GM21526 (cell line): ENCODE measurements around the gene E2F2.
"Not testable (repeated sequence)": the region's sequence is repeated elsewhere in the genome, so short reads cannot be mapped to it uniquely, and the experiment has no call there.

ENCODE experiments used
- ATAC-seq: cut with Tn5 transposase; IDR thresholded peaks from one replicate; pipeline ENCODE4 v1.9.1; 2021; ENCODE audit warnings: moderate library complexity; ENCODE audit not compliant: unreplicated experiment, low FRiP score

E2F2 gene

DNA sequence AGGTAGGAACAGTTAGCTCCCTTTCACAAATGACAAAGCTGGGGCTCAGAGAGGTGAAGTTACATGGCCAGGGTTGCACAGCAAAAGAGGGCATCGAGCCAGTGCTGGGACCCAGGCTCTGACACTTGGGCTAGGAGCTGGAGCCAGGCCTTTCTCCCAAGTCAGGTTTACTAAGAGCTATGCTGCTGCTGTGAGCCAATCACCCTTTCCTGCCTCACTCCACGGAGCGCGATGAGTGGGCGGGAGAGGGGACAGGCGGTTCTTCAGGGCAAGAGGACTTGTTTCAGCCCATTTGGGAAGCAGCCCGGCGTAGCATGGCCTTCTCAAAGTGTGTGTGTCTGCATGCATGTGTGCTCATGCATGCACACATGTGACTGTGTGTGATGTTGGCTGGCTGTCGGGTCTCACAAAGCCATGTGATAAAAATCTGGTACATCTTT is 17.7 kb upstream of the E2F2 start:
- ATAC-seq = no peak

DNA sequence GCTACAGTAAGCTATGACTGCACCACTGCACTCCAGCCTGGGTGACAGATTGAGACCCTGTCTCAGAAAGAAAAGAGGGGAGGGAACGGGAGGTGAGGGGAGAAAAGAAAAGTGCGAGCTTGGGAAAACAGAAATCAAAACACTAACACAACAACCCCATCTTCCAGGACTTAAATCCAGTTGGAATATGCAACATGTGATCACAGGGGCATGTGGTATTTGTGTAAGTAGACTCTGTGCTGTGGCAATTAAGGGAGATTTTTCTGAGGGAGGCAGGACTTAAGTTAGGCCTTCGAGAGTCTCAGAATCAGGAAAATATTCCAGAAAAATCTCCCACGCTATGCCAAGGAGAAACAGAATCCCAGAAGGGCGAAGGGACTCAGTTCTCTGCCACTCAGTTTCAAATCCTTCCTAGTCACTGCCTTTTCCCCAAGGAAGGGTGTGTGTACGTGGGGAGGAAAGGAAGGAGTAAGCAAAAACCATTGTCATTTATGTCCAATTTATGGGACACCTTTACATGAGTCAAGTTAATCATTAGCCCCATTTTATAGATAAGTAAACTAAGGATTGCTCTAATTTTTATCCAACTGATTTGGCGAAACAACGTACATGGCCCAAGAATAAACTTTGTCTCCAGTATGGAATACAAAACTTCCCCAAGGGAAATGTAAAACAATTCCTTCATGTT is 16.0 kb upstream of the E2F2 start:
- ATAC-seq = no peak

DNA sequence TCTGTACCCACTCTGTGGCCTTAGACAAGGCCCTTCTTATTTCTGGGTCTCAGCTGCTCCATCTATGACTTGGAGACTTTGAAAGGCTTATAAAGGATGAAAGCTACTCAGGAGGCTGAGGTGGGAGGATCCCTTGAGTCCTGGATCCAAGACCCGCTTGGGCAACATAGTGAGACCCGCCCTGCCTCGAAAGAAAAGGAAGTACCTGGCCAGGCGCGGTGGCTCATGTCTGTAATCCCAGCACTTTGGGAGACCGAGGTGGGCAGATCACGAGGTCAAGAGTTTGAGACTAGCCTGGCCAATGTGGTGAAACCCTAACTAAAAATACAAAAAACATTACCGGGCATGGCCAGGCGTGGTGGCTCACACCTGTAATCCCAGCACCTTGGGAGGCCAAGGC is 14.8 kb upstream of the E2F2 start:
- no peak for ATAC-seq

DNA sequence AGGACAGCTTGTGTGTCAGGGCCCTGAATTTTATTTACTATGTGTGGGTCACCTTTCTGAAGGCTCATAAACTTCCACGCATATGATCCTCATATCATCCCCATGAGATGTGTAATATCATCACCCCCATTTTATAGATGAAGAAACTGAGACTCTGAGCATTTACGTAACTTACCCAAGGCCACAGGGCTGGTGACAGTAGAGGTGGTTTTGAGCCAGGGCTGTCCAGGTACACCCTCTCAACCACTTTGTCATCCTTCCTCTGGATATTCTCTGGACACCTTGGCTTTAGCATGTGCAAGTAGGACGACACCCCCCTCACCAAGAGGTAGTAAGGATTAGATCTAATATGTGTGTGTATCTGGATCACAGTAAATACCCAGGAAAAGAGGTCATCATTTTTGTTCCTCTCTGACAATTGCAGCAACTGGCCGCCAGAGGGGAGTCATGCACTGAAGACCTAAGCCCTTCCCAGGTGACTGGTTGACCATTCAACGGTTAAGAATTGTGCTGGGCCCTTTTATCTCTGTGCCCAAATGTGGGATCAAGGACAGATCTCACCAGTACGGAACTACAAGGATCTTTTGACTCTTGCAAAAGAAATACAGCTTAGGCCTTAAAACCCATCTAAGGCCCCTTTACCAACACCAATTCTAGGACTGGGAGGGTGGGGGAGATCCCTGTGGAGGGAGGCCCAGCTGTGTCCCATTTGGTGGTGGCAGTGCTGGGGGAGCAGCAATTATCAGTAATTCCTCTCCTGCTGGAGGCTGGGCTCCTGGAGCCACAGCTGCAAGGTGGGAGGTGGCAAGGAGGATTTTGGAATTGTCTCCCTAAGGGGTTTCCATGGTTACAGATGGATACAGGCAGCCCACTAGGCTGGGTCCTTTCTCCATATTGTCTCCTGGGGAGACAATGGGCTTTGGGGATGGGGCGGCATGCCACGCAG is 13.7 kb upstream of the E2F2 start:
- no peak for ATAC-seq

DNA sequence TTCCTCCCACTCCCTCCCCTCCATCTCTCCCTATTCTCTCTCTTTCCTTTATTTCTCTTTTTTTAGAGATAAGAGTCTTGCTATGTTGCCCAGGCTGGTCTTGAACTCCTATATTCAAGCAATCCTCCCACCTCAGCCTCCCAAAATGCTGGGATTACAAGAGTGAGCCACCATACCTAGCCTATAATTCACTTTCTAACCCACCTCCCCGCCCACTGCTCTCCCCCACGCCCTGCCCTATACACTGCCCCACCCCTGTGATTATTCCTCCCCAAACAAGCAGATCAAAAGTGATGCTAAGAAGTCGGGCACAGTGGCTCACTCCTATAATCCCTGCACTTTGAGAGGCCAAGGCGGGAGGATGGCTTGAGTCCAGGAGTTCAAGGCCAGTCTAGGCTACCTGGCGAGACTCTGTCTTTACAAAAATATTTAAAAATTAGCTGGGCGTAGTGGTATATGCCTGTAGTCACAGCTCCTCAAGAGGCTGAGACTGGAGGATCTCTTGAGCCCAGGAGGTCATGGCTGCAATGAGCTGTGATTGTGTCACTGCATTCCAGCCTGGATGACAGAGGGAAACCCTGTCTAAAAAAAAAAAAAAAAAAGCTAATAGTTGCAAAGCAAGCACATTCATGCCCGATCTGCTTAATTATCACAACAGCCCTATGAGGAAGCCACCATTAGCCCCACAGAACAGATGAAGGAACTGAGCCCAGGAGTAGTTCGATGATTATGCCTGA is 12.8 kb upstream of the E2F2 start:
- no peak for ATAC-seq

DNA sequence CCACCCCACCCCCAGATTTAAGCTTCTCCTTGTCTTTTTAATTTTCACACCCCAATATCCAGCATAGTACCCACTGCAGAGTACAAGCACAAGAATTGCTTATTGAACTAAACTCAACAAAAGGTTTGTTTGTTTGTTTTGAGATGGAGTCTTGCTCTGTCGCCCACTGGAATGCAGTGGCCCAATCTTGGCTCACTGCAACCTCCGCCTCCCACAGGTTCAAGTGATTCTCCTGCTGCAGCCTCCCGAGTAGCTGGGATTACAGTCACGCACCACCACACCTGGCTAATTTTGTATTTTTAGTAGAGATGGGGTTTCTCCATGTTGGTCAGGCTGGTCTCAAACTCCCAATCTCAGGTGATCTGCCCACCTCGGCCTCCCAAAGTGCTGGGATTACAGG is 11.9 kb upstream of the E2F2 start:
- not testable (repeated sequence) for ATAC-seq

DNA sequence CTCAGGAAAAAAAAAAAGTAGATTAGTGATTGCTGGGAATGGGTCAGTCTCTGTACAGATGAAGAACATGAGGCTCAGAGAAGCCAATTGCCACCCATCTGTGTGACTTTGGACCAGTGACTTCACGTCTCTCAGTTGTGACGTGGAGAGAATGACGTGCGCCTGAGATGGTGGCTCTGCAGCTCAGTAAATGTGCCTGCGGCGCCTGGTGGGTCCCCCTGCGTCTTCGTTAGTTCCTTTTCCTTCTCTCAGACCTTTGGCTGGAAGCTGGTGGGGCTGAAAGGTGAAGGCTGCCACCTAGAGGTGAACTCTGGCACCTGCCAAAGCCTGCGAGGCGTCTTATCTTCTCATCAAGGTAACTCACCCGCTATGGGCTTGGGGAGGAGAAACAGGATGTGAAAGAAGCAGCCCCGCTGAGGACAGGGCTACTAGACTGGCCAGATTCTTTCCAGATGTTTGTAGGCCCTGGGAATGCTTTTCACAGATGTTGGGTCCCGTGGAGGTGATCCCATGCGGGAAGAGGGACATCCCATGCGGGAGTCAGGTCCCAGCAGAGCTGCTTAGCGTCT is 8.7 kb upstream of the E2F2 start:
- ATAC-seq = peak; percentile 67

DNA sequence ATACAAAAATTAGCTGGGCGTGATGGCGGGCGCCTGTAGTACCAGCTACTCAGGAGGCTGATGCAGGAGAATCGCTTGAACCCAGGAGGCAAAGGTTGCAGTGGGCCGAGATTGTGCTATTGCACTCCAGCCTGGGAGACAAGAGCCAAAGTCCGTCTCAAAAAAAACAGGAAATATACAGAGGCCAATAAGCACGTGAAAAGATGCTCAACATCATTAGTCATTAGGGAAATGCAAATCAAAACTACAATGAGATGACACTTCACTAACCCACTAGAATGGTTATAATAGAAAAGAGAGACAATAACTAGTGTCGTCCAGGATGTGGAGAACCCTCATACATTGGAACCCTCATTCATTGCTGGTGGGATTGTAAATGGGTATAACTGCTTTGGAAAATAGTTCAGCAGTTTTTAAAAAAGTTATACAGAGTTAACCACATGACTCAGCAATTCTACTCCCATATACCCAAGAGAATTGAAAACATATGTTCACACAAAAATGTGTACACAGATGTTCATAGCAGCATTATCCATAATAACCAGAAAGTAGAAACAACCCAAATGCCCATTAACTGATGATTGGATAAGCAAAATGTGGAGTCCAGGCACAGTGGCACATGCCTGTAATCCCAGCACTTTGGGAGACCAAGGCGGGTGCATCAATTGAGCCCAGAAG is 6.4 kb upstream of the E2F2 start:
- no peak for ATAC-seq

DNA sequence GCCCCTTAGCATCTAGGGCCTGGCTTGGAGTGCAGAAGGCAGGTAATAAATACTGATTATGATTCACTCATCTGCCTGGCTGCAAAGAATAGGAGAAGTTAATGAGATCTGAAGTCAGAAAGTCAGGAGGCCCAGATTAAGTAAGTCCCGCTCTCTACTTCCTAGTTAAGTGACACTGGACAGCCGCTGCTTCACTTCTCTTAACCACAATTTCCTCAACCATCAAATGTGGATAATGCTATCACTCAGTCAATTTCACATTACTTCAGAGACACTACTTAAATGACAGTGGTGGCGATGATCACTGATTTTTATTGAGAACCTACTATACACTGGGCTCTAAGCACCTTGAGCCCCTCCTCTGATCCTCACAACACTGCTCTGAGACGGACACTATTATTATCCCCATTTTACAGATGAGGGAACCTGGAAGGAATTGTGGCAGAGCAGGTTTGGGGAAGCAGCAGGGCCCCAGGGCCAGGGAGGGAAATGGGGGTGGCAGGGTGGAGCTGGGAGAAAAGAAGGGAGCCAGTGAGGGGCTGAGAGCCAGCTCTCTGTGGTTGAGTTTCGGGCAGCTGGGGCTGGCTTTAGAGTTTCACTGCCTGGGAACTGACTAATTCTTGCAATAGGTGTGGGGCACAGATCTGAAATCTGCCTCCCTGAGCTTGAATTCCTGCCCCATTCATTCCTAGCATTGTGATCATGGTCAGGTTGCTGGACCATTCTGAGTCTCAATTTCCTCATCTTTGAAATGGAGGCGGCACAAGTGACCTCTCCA is 2.4 kb upstream of the E2F2 start:
- no peak for ATAC-seq

DNA sequence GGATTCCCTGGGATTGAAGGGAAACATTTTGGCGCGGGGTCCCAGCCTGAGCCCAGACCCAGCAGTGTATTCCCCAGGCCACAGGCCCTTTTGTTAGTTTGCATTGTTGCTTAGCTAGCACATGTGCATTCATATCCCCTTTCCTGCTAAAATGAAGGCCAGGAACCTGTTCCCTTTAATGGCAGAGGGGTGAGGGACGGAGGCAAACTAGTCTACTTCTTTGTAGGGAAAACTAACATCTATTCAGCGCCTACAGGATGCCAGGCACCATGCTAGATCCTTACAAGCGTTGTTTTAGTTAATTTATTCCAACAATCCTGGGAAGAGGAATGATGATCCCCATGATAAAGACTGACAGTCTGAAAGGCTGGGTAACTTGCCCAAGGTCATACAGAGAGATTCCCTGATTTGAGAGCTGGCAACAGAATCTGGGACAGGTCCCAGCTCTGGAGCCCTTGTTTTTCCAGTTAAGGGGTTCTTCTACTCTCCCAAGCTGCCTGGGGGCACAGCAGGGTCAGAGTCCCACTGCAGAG is 595 bp upstream of the E2F2 start:
- ATAC-seq = no peak

DNA sequence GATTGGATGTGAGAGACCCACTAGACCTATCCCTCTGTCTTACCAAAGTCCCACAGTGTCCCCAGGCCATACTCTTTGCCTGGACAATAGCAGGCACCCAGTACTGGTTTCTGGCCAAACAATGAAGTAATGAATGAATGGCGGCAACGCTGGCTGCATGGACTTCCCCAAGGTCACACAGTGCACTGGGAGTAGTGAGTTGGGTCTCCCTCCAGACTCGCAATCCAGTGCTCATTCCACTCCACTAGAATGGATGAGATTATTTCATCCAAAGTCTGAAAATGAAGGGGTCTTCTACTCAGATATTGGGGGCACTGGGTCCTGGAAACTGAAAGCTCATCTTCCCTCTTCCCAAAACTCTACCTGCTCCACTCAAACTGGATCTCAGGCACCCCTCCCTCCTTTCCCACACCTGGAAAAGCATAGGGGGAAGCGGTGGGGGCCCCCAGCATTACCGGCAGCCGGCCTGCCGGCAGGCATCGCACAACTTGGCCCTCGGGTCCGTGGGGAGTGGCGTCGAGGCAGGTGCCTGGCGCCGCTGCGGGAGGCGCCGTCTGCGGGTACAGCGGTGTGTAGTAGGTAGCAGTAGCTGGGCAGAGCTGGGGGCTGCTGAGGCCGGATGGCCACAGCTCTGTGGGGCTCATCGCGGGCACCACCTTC is 816 bp downstream of the E2F2 start:
- no peak for ATAC-seq

DNA sequence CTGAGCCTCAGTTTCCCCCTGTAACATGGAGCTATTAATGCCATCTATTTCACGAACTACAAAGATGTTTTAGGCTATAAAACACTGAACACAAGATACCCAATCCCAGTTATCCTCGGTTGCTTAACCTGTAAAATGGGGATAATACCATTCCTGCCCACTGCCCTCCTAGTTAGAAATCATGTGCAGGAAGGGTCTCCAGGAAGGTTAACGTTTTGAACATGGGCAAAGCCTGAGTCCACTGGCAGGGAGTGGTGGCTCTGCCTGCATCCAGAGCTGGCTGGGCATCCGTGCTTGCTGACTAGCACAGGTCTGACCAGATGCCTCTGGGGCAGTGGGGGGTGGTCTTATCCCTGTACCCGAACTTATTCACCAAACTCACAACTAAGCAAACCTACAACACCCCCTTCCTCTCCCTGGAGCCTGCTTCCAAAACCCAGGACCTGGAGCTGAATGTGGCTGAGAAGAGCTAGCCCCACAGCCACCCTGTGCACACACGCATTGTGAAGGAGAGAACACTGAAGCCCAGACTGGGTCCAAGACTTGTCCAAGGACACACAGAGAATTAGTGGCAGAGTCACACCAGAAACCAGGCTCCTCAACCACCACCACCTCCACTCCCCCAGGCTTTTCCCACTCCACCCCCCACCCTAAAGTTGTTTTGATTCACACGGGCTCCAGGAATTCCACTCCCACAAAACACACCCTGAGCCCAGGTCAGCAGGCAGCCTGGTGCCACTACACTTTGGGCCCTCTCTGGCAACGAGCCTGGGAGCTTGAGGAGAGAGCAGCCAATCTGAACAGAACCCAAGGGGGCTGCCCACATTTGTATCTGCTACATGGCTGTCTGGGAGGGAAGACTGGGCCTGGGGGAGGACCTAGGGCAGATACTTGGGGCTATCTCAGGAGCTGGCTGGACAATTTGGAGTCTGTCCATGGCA is 1.6 kb downstream of the E2F2 start:
- no peak for ATAC-seq

DNA sequence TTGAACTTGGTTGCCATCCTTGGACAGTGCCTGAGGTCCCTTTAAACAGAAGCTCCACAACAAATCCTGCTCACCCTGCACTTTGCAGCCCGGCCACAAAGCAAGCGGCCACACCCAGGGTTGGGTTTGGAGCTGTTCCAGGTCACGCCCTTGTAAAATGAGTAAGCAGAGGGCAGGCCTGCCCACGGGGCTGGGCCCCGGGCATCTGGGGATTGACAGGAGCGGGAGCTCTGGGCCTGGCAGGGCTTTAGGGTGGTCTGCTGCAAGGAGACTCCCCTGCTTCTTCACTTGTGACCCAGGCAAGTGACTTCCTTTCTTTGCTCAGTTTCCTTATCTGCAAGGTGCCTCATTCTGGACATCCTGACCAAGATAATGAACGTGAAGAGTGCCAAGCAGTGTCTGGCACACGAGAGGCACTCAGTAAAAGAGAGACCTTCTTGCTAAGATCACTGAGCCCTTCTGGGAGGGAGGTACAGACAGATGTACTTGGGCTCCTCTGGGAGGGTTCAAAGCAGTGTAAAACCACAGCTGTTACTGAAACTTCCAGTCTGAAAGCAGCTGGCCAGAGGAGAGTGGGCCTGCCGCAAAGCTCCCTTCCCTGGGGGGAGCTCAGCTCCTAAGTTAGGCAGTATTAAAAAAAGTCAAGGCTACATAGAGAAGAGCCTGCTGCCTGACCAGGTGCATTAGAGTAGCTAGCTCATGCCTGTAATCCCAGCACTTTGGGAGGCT is 2.6 kb downstream of the E2F2 start:
- no peak for ATAC-seq

DNA sequence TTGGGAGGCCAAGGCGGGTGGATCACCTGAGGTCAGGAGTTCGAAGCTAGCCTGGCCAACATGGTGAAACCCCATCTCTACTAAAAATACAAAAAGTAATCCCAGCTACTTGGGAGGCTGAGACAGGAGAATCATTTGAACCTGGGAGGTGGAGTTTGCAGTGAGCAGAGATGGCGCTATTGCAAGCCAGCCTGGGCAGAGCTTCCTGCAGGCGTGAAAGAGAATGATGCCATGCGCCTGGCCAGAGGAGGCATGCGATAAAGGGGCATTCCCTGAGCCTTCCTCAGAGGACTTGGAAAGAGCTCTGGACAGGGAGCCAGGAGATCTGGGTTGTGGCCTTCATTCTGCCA is 3.2 kb downstream of the E2F2 start:
- no peak for ATAC-seq

DNA sequence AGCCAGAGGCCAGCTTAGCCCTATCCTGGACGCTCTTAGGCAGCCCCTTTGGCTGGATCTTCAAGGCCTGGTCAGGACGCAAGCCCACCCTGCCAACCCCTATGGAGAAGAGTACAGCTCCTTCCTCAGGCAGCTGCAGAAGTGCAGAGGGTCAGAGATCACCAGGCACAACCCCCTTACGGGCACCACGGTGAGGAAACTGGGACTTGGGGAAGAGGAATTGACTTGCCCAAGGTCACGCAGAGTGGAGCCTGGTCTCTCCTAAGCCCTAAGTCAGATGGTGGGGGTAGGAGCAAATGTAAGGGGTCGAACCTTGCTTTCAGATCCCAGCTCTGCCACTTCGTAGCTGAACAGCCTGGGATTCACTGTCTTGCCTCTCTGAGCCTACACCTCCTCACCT is 3.7 kb downstream of the E2F2 start:
- no peak for ATAC-seq

DNA sequence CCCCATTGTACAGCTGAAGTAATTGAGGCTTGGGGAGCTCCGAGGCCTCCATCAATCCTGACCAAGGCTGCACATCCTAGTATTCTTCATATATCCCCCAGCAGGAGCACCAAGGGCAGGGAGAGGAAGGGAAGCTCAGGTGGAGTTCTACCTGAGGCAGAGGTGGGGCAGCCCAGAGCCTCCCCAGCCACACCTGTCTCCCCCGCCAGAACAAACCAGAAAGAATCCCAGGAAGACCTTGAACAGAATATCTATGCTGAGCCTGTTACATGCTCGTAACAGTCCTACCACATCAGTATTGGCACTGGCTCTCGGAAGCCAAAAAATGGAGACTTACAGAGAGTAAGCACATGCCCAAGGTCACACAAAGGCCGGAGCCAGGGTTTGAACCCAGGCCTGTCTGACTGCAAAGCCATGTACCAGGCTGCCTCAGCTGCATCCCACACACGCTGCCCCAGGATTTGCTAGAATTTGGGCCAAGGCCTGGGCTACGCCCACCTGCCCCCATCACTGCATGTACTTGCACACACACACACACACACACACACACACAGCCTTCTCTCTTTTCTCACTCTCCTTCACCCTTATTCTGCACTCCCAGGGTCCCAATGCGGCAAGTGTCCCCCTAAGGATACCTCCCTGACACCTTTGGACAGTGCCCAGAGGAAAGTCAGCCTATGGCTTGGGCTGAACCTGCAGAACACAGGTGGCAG is 4.5 kb downstream of the E2F2 start:
- ATAC-seq = no peak
